GM23248 (cell line): ENCODE measurements around the gene GRAP.
"Not testable (repeated sequence)": the region's sequence is repeated elsewhere in the genome, so short reads cannot be mapped to it uniquely, and the experiment has no call there.

Source experiments
- EZH2 ChIP-seq: fragments of 200-600 bp; sonication (generic); IDR thresholded peaks from 2 replicates; pipeline ENCODE4 v1.6.1; 2018; ENCODE audit warnings: antibody characterized with exemption, mild to moderate bottlenecking; ENCODE audit not compliant: insufficient read depth, poor library complexity, severe bottlenecking
- EZH2phosphoT487 ChIP-seq: fragments of 200-600 bp; sonication (generic); IDR thresholded peaks from 2 replicates; pipeline ENCODE4 v1.6.1; 2018; ENCODE audit warnings: antibody characterized with exemption, moderate library complexity, mild to moderate bottlenecking, low read depth; ENCODE audit not compliant: insufficient read depth

DNA sequence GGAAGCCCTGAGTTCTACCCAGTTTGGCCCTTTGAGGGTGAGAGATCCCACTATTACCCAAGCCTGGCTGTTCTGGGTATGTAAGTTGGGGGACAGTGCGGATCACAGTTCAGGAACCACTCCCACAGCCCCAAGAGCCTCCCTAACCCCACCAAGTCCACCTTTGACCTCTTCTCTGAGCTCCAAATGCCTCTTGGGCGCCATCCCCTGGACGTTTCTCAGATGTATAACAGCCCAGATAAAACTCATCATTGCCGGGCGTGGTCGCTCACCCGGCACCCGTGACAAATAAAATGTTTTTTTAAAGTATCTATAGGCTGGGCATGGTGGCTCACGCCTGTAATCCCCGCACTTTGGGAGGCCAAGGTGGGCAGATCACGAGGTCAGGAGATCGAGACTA is 8.7 kb upstream of the GRAP start:
- not testable (repeated sequence) for TF ChIP-seq EZH2, EZH2phosphoT487
